ENCODE data around the gene POLR1A. TPM values are rescaled to one million over a fixed set of nuclear protein-coding genes. Genes with fewer than 3 reads are reported as not detected.

Gene POLR1A
- total RNA-seq, 4 donors from 2014 or later, result 11.9 to 16.9 (median 13.5) TPM

DNA sequence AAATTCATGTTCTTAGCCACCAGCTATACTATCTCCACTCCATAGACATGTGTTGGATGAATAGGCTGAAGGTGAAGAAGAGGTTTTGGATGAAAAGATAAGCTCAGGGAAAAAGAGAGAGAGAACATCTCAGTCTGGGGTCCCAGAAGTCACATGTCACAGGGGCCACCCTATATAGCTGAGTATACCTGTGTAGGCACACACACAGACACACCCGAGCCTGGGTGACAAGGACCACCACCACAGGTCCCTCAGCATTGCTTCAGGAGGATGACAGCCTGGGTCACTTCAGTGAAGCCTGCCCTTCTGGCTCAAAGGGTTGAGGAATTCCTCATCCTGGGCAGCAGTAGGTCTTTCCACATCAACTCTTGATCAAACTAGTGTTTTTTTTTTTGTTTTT, 56.2 kb downstream of the POLR1A start:
- no peak overlapping the region for H3K4me3 ChIP-seq (ENCODE audit: low read depth, poor library complexity, severe bottlenecking)
- intact Hi-C loops (cut with DNase I; ENCODE audit: low total_unique reads), result no loop called here
- TF ChIP-seq POLR2A (IDR thresholded peaks at IDR 0.05) (no peak), CTCF (IDR thresholded peaks at IDR 0.05) (no peak)
- 85 to 88% methylated on average over 1 of the region's 1 CpG for WGBS, 2 donors
- peak in 1 of 2 donors; percentile 61 for DNase-seq (ENCODE audit: low spot score in 2 of 2)

DNA sequence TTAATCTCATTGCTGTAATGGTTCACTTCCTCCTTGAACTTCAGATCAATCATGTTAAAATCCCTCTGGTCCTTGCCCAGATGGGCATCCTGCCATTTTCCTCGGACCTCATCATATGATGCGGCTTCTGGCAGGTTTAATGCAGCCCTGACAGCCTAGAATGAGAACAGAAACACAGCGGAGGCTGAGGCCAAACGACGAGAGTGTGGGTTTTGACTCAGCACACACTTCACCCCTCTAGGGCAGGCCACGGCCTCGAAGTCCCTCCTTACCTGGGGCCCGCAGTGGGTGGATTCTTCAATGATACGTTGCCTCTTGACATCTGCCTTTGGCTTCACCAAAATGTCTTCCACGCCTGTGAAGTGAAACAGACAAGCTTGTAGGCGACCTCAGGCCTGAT, 56.8 kb downstream of the POLR1A start:
- no peak overlapping the region for H3K4me3 ChIP-seq (ENCODE audit: low read depth, poor library complexity, severe bottlenecking)
- 70 to 80% methylated on average over 11 of the region's 11 CpGs for WGBS, 2 donors
- DNase-seq (ENCODE audit: low spot score in 2 of 2), result peak in 1 of 2 donors; percentile 66
- TF ChIP-seq POLR2A (IDR thresholded peaks at IDR 0.05) (no peak), CTCF (IDR thresholded peaks at IDR 0.05) (no peak)
- intact Hi-C loops (cut with DNase I; ENCODE audit: low total_unique reads), result no loop called here

- peak in 1 of 2 donors; percentile 52 for DNase-seq (ENCODE audit: low spot score in 2 of 2)
- intact Hi-C loops (cut with DNase I; ENCODE audit: low total_unique reads), result no loop called here
- no peak for TF ChIP-seq CTCF (IDR thresholded peaks at IDR 0.05)
- no peak for TF ChIP-seq POLR2A (IDR thresholded peaks at IDR 0.05)
- 98 to 100% methylated on average over 3 of the region's 3 CpGs for WGBS, 2 donors
- H3K4me3 ChIP-seq (ENCODE audit: low read depth, poor library complexity, severe bottlenecking), result no peak overlapping the region
Measured at GRCh38 chr2:86048383-86048701, 57.3 kb downstream of the POLR1A start.

DNA sequence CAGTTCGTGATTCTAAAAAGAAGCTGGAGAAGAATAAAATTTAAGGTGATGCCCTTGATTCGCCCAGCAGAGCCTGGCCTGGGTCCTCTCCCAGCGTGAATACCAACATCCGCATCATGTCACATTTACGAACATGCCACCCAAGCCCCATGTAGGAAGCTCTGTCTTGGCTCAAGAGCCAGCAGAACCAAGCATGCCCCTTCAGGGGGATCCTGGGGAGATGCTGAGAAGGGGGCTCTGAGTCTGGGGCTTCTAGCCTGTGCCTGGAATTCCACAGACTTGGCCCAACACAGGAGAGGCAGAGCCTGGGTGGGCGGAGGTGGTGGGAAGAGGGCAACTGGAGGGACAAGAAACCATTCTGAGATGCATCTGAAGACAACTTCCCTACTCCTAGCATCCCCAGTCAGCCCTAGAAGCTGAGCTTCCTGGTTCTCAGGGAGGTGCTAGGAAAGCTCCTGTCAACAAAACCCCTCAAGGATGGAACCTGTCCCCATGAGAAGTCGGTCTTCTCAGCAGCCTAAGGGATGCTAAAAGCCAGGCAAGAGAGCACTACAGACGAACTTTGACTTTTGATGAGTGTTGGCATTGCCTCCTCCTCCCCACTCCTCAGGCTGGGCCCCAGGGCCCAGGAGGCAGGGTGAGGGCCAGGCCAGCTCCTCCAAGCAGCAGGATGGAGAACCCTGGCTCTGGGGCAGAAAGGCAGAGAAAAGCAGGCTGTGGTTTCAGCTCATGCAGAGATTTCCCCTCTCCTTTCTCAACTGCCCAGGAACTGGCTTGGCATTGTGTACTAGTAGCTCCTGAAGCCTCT, 57.9 kb downstream of the POLR1A start:
- H3K4me3 ChIP-seq (ENCODE audit: low read depth, poor library complexity, severe bottlenecking), result no peak overlapping the region
- intact Hi-C loops (cut with DNase I; ENCODE audit: low total_unique reads), result no loop called here
- TF ChIP-seq CTCF (IDR thresholded peaks at IDR 0.05) (no peak), POLR2A (IDR thresholded peaks at IDR 0.05) (no peak)
- WGBS, 2 donors, result 93 to 95% methylated on average over 8 of the region's 8 CpGs
- DNase-seq (ENCODE audit: low spot score in 2 of 2), result peak in 1 of 2 donors; percentile 74

DNA sequence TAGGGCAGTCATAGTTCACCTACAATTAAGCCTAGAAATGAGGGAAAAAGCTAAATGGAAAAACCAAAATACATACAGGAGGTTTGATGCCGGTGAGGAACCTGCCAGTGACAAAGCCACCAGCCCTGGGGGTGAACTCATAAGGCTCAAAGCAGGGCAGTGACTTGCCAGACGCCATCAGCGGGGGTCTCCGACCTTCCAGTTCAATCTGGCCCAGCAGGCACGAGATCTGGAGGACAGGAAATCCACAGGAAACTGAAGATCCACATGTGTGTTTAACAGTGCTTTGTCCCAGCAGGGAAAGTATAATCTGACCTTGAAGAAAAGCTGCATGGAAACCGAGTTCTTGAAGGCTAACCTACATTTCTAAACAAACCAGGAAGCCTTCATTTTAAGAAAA, 60.1 kb downstream of the POLR1A start:
- intact Hi-C loops (cut with DNase I; ENCODE audit: low total_unique reads), result no loop called here
- DNase-seq (ENCODE audit: low spot score in 2 of 2), result peak in 1 of 2 donors; percentile 34

More for the DNA sequence above, 60.1 kb downstream of the POLR1A start:
- no peak overlapping the region for H3K4me3 ChIP-seq (ENCODE audit: low read depth, poor library complexity, severe bottlenecking)
- 74 to 82% methylated on average over 6 of the region's 6 CpGs for WGBS, 2 donors
- no peak for TF ChIP-seq POLR2A (IDR thresholded peaks at IDR 0.05)
- no peak for TF ChIP-seq CTCF (IDR thresholded peaks at IDR 0.05)
